Activated CD8-positive, alpha-beta memory T cell treated with anti-CD3 and anti-CD28 coated beads, Interleukin-2, amount 50 U/mL, for 24 hours (primary cell): ENCODE measurements around the gene IGSF5.
"Not testable (repeated sequence)": the region's sequence is repeated elsewhere in the genome, so short reads cannot be mapped to it uniquely, and the experiment has no call there.

Experiments
- DNase-seq: peaks from one replicate; pipeline ENCODE4 v3.0.0-alpha.2; 2020; ENCODE audit errors: extremely low read depth

Gene IGSF5

GRCh38 chr21:39744883-39745282, at the start of gene IGSF5:
IGSF5 (plus strand) TSS chr21:39745183; CDS start chr21:39745510, 327 bp downstream.
- DNase-seq = not testable (repeated sequence)

- DNase-seq = no peak
Measured at GRCh38 chr21:39696196-39696595, 48.8 kb upstream of the IGSF5 start.

- no peak for DNase-seq
Measured at GRCh38 chr21:39696618-39697017, 48.4 kb upstream of the IGSF5 start.

- no peak for DNase-seq
Measured at GRCh38 chr21:39700318-39700717, 44.7 kb upstream of the IGSF5 start.

- DNase-seq = no peak
Measured at GRCh38 chr21:39703578-39703977, 41.4 kb upstream of the IGSF5 start.

GRCh38 chr21:39705849-39706248, 39.1 kb upstream of the IGSF5 start:
- no peak for DNase-seq

- DNase-seq = no peak
Measured at GRCh38 chr21:39707316-39707715, 37.7 kb upstream of the IGSF5 start.

GRCh38 chr21:39710866-39711265, 34.1 kb upstream of the IGSF5 start:
- no peak for DNase-seq

- DNase-seq = no peak
Measured at GRCh38 chr21:39712273-39712672, 32.7 kb upstream of the IGSF5 start.

GRCh38 chr21:39712976-39713375, 32.0 kb upstream of the IGSF5 start:
- no peak for DNase-seq

GRCh38 chr21:39713905-39714304, 31.1 kb upstream of the IGSF5 start:
- DNase-seq = no peak

- DNase-seq = no peak
Measured at GRCh38 chr21:39714331-39714730, 30.7 kb upstream of the IGSF5 start.

GRCh38 chr21:39715804-39716397, 29.1 kb upstream of the IGSF5 start:
- no peak for DNase-seq

GRCh38 chr21:39720126-39720778, 24.7 kb upstream of the IGSF5 start:
- no peak for DNase-seq

GRCh38 chr21:39721885-39722284, 23.1 kb upstream of the IGSF5 start:
- DNase-seq = no peak

- DNase-seq = no peak
Measured at GRCh38 chr21:39724944-39725343, 20.0 kb upstream of the IGSF5 start.

- no peak for DNase-seq
Measured at GRCh38 chr21:39726133-39726532, 18.9 kb upstream of the IGSF5 start.

GRCh38 chr21:39727401-39728120, 17.4 kb upstream of the IGSF5 start:
- no peak for DNase-seq

GRCh38 chr21:39728341-39728740, 16.6 kb upstream of the IGSF5 start:
- no peak for DNase-seq

- DNase-seq = no peak
Measured at GRCh38 chr21:39730418-39731157, 14.4 kb upstream of the IGSF5 start.

- no peak for DNase-seq
Measured at GRCh38 chr21:39736716-39737115, 8.3 kb upstream of the IGSF5 start.

- no peak for DNase-seq
Measured at GRCh38 chr21:39737376-39738000, 7.5 kb upstream of the IGSF5 start.
